Epithelial cell of esophagus (primary cell): ENCODE measurements around the gene NMS.

ENCODE experiments used
- DNase-seq: peaks from one replicate; pipeline ENCODE4 v3.0.0; 2010; ENCODE audit warnings: low read depth
- H3K4me3 ChIP-seq: 2 replicates; pipeline ENCODE4 v1.5.1; 2011; ENCODE audit warnings: mild to moderate bottlenecking, low read length, control low read depth
- TF ChIP-seq, protein P1 (sequence below): IDR thresholded peaks from 2 replicates; pipeline ENCODE4 v1.5.1; 2011; ENCODE audit warnings: low read depth, mild to moderate bottlenecking, low read length, control low read depth, inconsistent platforms; ENCODE audit not compliant: insufficient read depth; ENCODE audit errors: missing control alignments

NMS gene, protein sequence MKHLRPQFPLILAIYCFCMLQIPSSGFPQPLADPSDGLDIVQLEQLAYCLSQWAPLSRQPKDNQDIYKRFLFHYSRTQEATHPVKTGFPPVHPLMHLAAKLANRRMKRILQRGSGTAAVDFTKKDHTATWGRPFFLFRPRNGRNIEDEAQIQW

DNA sequence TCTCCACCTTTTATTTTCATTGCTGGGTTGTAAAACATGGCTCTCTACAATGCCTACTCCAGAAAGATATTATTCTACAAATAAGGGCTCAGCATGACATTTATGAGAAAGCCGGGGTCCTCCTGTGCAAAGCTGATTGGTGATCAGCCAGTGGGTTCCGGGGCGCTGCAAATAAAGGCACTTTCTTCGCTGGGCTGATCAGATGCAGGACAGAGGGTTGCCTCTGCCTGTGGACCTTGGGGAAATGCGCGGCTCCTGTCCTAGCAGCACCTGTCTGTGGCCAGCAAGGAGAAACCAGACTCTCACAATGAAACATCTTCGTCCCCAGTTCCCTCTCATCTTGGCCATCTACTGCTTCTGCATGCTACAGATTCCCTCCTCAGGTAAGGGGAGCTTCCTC, at the start of gene NMS:
NMS (plus strand) TSS at position 301 of the 400 bp plus-strand sequence; CDS start at position 308, 7 bp downstream.
- TF ChIP-seq, protein P1, sequence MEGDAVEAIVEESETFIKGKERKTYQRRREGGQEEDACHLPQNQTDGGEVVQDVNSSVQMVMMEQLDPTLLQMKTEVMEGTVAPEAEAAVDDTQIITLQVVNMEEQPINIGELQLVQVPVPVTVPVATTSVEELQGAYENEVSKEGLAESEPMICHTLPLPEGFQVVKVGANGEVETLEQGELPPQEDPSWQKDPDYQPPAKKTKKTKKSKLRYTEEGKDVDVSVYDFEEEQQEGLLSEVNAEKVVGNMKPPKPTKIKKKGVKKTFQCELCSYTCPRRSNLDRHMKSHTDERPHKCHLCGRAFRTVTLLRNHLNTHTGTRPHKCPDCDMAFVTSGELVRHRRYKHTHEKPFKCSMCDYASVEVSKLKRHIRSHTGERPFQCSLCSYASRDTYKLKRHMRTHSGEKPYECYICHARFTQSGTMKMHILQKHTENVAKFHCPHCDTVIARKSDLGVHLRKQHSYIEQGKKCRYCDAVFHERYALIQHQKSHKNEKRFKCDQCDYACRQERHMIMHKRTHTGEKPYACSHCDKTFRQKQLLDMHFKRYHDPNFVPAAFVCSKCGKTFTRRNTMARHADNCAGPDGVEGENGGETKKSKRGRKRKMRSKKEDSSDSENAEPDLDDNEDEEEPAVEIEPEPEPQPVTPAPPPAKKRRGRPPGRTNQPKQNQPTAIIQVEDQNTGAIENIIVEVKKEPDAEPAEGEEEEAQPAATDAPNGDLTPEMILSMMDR, result no peak

GRCh38 chr2:100422320-100423055, 47.8 kb upstream of the NMS start:
- TF ChIP-seq, protein P1, result peak; percentile 75
- no peak overlapping the region for H3K4me3 ChIP-seq
- DNase-seq, result peak; percentile 49

More for the DNA sequence above, at the start of gene NMS:
- no peak for DNase-seq
- H3K4me3 ChIP-seq, result no peak within 1 kb of the TSS

- TF ChIP-seq, protein P1, result no peak
- no peak for DNase-seq
- no peak overlapping the region for H3K4me3 ChIP-seq
These were observed 46.7 kb upstream of the NMS start for GRCh38 chr2:100423631-100424030.

- no peak overlapping the region for H3K4me3 ChIP-seq
- TF ChIP-seq, protein P1, result no peak
- no peak for DNase-seq
These were observed 45.9 kb upstream of the NMS start for GRCh38 chr2:100424277-100424875.

- TF ChIP-seq, protein P1, result no peak
- no peak for DNase-seq
- H3K4me3 ChIP-seq, result no peak overlapping the region
These were observed 45.2 kb upstream of the NMS start for GRCh38 chr2:100425107-100425506.

GRCh38 chr2:100425573-100426383, 44.5 kb upstream of the NMS start:
- TF ChIP-seq, protein P1, result no peak
- DNase-seq, result no peak
- no peak overlapping the region for H3K4me3 ChIP-seq
